GM12873 (cell line): ENCODE results near the gene SLC43A2.

Experiments
- CTCF ChIP-seq: IDR thresholded peaks from 2 replicates; pipeline ENCODE4 v1.5.1; 2012; ENCODE audit warnings: low read depth, mild to moderate bottlenecking, moderate library complexity, low read length, control low read depth; ENCODE audit not compliant: insufficient read depth; ENCODE audit errors: missing control alignments

SLC43A2 gene

GRCh38 chr17:1611715-1612114, 16.9 kb downstream of the SLC43A2 start:
- no peak for TF ChIP-seq CTCF

- no peak for TF ChIP-seq CTCF
Measured at GRCh38 chr17:1608676-1609075, 20.0 kb downstream of the SLC43A2 start.

DNA sequence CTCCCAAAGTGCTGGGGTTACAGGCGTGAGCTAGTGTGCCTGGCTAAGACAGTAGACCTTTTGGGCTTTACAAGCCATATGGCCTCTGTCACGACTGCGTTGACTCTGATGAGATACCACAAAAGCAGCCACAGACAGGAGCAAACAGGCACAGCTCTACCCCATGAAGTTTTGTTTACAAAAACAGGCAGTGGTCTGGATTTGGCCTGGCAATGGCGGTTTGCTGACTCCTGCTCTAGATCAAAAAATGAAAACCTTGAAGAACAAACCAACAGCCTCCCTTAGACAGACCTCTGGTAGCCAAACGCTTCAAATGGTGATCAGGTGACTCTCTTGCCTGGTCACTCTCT, 20.7 kb downstream of the SLC43A2 start:
- no peak for TF ChIP-seq CTCF

GRCh38 chr17:1606352-1606985, 22.2 kb downstream of the SLC43A2 start:
- no peak for TF ChIP-seq CTCF

- TF ChIP-seq CTCF: no peak
Measured at GRCh38 chr17:1605681-1606351, 22.8 kb downstream of the SLC43A2 start.

DNA sequence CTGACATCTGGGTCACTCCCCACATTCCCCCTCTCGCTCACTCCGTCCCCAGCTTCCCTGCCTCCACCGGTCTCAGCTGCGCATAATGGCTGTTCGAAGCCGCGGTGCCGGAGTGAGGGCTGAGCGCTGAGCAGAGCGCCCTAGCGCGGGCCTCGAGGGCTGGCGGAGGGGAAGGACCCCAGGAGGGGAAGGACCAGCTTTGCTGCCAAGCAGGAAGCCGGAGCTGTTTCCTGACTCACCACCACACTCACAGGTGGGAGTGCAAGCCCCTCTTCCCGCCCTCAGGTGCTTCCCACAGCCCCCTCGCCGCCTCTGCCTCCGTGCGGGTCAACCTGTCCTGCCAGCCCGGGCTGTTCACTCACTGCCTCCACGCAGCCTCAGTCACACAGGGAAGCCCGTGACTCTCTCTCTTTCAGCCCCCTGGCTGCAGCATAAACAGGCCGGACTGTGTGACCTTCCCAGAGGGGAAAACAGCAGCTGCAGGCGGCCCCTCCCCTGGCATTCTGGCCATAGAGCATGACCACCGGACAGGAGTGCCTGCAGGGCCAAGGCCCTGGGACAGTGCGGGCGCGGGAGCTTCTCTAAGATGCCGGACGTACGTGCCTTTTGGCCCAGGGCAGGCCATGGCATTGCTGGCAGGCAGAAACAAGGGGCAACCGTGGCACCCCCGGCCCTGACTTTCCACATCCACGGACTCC, 23.7 kb downstream of the SLC43A2 start:
- no peak for TF ChIP-seq CTCF

- no peak for TF ChIP-seq CTCF
Measured at GRCh38 chr17:1601571-1601970, 27.1 kb downstream of the SLC43A2 start.
